NCI-H1417 (cell line): ENCODE measurements around the gene SNX1.
"Not testable (repeated sequence)": the region's sequence is repeated elsewhere in the genome, so short reads cannot be mapped to it uniquely, and the experiment has no call there.

ENCODE experiments used
- DNase-seq, 3 experiments: peaks; one replicate each; lab custom pipeline; 2025; lab: John Stamatoyannopoulos, UW

Gene SNX1

DNA sequence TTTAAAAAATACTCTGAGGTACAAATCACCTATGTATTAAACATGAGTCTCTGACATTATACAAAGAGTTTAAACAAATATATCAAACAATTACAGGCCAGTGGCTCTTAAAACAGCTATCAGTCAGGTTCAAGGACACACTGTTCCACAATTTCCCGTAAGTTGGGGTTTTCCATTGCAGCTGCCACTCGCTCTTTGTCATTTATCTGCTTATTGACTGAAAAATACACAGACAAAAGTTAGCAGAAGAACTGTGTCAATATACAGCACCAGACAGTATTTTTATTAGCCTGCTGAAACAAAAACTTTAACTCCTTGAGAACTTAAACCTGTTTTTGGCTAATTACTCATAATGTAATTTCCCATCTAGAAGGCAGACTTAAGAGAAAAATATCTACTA, 23.0 kb upstream of the SNX1 start:
- peak in 1 of 3 experiments; percentile 70 for DNase-seq

DNA sequence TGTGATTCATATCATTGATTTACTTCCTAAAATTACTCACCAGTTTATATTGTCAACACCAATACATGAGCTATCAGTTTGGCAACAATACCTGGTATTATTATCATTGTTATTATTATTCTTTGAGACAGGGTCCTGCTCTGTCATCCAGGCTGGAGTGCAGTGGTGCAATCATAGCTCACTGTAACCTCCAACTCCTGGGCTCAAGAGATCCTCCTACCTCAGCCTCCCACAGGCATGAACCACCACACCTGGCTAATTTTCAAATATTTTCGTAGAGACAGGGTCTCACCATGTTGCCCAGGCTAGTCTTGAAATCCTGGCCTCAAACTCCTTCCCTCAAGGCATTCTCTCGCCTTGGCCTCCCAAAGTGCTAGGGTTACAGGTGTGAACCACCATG, 22.3 kb upstream of the SNX1 start:
- DNase-seq, result not testable (repeated sequence)

DNA sequence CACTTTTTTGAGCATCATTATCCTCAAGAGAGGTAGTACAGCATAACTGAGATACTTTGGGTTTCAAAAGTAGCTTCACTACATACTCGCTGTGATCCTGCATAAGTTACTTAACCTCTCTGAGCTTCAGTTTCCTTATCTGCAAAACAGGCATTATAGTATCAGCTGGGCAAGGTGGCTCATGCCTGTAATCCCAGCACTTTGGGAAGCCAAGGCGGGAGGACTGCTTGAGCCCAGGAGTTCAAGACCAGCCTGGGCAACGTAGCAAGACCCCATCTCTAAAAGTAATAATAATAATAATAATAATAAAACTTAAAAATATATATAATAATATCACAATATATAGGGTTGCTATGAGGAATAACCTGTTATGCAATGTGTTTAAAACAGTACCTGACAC, 13.0 kb upstream of the SNX1 start:
- no peak for DNase-seq

DNA sequence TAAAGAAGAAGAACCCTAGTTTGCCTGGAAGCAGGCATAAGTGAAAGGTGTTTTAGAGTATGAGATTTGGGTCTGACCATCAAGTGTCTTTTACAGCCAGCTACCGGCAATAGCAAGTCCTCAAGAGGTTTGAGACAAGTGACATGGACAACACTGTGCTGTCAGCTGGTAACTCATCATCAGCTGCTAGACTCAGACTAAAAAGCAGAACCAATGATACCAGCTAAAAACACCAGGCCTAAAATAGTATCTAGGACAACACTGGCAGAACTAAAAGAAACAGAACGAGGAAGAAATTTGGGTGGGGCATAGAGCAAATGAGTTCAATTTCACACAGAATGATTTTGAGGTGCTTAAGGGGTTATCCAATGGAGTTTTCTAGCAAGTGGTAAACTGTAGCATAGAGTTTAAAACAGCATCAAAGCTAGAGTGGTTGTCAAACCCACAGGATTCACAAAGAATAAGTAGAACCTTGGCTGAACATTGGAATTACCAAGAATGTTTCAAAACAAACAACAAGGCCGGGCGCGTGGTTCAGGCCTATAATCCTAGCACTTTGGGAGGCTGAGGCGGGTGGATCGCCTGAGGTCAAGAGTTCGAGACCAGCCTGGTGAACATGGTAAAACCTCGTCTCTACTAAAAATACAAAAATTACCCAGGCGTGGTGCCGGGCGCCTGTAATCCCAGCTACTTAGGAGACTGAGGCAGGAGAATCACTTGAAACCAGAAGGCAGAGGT, 6.1 kb upstream of the SNX1 start:
- no peak for DNase-seq

DNA sequence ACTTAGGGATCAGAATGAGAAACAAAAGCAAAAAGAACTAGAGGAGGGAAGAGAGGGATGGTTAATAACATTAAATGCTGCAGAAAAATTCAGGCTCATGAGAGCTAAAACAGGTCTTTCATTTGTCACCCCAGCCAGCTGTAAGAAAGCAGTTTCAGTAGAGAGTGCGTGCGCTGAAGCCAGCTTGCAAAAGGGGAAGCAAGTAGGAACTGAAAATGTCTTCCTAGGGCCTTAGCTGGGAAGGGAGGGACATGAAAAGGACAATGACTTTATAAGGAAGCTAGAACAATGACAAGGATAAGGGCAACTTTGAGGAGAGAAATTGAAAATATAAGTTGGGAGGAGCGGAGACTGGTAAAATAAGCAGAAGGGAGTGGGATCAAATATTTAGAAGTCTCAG, 5.3 kb upstream of the SNX1 start:
- DNase-seq, result no peak

DNA sequence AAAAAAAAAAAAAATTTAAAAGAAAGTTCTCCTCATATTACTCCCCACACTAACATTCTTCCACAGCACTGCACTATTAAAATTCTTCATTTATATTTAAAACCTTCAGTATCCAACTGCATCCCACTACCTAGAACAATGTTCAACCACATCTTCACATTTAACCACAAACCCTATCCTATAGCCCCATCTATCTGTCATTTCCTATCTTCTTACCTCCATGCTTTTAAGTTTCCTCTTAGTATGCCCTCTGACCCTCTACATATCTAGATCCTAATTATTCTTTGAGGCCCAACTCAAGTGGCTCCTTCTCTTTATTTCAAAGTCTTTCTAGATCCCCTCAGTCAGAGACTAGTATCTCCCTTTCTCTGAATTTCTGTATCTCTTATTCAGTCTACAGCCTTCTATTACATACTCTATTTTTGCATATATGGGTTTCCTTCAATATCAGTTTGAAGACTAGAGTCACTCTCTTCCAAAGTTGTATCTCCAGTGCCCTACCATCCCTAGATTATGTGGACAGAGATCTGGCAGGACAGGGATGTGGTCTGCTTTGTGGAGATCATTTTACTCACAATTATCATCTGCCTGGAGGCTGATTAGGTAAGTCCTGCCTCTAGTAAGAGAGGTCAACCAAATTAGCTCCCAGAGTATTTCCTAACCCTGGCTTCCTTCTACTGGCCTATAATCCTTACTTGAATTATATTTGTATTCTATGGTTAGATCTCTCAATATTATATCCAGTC, 3.5 kb upstream of the SNX1 start:
- DNase-seq, result peak in 1 of 3 experiments; percentile 24

DNA sequence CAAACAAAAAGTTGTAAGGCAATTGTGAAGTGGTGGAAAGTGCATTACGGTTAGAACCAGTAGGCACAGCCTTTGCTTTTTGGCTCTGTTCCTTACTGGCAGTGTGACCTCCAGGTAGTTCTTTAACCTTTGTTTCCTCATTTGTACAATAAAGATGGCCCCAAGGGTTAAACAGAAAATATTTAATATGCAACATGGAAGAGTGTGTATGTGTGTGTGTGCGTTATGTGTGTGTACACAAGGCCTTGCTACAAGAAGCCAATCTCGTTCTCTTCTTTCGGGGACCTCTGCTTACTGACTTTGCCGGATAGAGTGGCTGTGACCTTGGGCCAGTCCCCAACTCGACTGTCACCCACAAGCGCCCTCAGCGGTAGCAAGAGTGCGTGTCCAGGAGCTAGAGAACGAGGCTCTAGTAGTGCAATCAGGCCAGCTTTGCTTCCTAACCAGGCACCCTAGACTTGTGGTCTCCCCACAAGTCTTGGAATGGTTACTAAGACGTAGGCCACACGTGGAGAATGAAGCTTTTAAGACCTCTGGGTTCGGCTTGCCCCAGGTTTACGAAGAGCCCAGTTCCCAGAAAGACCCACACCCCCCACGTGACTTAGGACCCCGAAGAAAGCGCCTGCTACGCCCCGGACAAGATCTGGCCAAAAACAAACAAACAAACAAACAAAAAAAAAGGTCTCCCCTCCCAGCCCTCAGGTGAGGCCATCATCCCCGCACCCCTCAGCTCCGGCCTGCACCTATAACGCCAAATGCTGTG, 2.7 kb upstream of the SNX1 start:
- DNase-seq, result peak in 2 of 3 experiments; percentile 12 to 85

DNA sequence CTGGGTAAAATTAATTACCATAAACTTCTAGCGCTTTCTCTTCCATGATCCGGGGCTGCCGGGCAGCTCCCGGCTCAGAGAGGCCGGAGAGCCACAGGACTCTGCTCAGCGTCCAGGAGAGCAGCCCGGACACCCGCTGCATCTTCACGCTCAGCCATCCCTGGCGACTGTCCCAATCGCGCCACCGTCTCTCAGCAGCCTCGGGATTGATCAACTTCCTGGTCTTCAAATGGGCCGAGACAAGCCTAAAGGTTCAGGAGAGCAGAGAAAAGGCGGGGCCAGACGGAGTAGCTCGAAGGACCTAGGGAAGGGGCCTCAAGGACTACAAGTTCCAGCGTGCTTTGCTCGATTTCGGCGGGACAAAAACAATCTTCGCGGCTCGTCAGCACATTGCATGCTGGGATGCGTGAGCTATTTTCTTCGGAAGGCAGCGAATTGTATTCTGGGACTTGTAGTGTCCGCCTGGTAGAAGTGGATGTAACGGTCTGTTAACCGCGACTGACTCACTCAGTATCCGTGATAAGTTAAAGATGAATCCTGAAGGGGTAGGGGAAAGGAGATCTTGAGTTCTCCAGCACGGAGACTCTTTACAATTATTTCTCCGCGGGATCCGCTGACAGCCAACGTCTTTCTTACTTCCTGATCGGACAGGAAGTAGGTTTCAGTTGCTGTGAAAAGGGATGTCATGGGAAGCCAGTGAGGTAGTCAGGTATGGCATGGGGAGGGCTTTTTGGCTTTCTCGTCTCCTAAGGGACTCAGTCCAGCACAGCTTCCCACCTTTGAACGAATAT, 2.0 kb upstream of the SNX1 start, which contains the start of gene CIAO2A:
Gene CIAO2A (minus strand): TSS at position 212 of the 791 bp plus-strand sequence. CDS start 70 bp downstream, at position 142.
- peak; percentile 95 to 100 (median 99) for DNase-seq

DNA sequence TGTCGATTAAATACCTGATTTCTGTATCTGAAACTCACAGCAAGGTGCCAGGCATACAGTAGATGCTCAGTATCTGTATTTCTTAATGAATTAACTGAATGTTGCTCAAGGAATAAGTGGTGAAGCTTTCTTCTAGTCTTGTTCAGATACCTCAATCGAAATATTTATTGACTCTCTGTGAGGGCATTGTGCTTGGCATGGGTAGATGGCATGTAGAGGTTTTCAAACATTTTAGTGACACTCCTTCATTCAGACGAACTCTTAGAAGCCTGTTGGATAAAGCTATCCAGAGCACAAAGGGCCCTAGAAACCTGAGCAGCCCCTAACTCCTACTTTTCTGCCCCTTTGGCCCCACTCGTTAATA, 369 bp upstream of the SNX1 start:
- no peak for DNase-seq

DNA sequence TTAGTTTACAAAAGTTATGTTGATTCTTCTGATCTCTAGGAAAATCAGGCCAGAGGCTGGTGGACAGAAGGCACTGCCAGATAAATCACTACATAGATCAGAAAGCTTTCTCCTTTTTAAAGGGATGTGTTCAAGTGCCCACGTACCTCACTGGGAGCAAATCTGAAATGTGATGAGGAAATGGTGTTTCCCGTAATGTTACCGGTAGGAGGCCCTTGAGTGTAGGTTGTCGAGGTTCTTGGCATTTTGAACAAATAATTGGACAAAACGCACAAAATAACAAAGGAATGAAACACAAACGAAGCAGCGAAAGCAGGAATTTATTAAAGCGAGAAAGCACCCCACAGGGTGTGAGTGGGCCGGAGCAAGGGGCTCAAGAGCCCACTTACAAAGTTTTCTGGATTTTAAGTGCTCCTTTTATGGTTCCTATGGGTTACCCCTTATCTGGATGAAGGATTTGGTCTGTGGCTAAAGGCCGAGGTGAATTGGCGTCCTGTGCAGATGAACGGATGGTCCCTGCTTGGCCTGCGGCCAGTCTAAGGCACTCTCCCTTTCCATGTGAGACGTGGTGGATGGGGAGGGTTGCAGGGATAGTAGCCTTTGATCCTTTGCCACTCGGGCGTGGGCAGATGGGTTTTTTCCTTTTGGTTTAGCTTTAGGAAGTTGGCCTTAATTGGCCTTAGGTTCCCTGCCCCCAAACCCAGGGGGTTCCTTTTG, 1.0 kb downstream of the SNX1 start:
- peak in 2 of 3 experiments; percentile 26 to 70 for DNase-seq

DNA sequence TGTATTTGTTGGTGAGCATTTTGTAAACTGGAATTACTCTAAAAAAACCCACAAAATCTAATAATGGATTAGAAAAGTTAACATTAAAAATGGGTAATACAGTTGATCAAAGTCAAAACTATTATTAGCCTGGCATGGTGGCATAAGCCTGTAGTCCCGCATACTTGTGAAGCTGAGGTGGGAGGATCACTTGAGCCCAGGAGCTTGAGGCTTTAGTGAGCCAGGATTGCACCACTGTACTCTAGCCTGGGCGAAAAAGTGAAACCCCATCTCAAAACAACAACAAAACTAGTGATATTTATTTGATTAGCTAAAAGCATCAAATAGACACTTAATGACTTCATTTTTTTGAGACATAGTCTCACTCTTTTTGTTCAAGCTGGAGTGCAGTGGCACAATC, 3.6 kb downstream of the SNX1 start:
- DNase-seq, result no peak

DNA sequence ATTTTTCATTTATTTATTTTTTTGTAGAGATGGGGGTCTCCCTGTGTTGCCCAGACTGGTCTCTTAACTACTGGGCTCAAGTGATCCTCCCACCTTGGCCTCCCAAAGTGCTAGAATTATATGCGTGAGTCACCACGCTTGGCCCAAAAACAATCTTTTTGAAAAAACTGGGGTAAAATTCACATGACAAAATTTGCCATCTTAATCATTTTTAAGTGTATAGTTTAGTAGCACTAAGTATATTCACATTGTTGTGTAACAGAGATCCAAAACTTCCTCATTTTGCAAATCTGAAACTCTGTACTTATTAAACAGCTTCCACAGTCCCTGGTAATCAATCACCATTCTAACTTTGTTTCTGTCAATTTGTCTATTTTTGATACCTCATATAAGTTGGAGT, 5.2 kb downstream of the SNX1 start:
- no peak for DNase-seq

DNA sequence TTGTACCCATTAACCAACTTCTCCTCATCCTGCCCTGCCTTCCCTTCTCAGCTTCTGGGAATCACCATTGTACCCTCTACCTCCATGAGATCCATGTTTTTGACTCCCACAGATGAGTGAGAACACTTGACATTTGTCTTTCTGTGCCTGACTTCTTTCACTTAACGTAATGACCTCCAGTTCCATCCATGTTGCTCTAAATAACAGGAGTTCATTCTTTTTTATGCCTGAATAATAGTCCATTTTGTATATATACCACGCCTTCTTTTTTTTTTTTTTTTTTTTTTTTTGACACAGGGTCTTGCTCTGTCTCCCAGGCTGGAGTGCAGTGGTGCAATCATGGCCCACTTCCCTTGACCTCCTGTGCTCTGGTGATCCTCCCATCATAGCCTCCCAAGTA, 6.7 kb downstream of the SNX1 start:
- no peak for DNase-seq

DNA sequence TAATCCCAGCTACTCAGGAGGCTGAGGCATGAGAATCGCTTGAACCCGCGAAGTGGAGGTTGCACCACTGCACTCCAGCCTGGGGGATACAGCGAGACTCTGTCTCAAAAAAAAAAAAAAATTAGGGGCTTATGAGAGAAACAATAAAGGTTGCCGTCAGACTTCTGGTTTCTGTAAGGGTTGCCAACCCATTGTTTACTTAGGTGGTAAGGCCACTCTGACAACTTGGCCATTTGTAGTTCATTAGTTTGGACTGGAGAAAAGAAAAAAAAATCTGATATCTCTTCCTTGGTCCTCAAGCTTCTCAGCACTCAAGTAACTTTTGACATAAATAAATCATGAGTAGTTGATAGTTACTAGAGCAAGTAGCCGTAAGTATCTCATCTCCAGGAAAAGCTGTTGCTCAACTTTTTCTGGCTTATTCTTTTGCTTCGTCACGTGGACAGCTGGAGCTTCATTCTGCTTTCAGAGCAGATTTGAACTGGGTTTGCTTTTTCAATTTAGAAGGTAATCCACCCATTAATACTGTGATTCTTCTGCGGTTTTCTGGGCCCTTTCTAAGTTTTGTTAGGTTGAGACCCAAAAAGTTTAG, 9.4 kb downstream of the SNX1 start:
- no peak for DNase-seq

DNA sequence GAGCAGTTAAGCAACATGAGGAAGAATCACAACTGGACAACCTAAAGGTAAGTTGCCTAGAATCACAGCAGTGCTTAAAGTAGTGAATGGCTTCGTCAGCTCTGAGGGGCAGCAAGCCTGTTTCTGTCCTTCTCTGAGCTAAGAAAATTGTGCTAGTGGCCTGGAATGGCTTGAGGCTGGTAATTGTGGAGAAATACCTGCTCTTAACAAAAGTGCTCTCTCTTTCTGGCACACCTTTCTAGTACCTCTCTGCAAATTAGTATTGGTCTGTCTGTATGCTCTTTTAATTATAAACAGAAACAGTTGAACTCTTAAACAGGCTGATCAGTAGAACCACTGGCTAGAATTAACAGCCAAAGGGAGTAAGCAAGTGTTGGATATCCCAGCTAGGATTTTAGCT, 11.6 kb downstream of the SNX1 start:
- DNase-seq, result no peak

DNA sequence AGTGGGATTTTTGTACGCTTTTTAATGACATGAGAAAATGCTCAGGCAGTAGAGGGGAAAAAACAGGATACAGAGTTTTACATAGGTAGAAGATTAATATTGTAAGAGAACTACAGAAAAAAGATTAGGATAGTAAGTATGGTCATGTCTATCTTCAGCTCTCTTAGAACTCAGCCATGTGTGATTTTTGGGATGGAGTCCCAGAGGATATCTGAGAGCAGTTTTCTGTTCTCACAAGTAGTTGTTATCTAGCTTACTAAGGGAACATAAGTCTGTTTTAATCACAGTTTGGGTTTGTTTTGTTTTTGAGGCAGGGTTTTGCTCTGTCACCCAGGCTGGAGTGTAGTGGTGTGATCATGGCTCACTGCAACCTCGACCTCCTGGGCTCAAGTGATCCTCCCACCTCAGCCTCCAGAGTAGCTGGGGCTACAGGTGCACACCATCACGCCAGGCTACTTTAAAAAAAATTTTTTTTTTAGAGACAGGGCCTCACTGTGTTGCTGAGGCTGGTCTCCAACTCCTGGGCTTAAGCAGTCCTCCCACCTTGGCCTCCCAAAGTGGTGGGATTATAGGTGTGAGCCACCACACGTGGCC, 14.4 kb downstream of the SNX1 start:
- not testable (repeated sequence) for DNase-seq

DNA sequence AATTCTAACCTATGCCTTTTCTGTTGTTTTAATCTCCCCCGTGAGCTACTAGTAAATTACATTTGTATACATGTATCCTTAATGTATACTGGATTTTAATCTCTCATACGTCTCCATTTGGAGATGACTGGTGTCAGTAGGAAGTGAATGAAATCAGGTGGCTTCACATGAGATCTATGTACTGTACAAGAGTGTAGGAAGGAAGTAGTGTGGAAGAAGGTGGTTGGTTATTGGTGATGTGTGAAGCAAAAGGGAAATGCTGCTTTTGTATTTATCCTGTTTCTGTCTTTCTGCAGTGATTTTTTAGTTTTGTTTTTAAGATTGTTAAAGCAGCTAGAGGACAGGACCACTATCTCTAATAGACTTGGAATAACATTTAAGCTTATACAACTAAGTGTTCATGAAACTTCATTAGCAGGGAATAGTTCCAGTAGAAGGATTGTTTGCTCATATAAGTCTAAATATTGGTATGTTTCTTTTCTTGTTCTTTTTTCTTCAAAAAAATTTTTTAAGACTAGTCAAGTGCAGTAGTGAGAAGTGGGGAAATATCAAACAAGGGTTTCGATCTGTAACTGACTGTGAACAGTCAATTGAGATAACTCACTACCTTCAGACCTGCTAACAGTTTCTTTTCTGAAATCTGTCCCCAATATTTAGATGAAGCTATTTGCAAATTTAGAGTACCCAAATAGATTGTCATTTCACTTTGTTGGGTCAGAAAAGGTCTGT, 15.3 kb downstream of the SNX1 start:
- DNase-seq, result no peak

DNA sequence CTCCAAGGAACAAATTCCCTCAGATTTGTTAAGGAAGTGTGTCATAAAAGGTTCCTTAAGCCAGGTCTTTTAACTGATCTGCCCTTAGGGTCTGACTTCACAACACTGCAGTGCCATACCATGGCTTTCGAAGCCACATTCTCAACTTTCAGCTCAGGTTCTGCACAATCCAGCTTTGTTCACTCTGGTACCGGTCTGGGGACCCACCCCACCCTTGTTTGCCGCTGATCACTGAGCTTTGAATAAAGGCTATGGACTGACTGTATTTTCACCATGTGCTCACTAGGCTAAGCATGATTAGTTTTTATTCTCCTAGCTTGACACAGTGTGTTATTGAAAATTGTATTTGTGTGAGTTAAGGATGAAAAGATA, 15.9 kb downstream of the SNX1 start:
- no peak for DNase-seq

DNA sequence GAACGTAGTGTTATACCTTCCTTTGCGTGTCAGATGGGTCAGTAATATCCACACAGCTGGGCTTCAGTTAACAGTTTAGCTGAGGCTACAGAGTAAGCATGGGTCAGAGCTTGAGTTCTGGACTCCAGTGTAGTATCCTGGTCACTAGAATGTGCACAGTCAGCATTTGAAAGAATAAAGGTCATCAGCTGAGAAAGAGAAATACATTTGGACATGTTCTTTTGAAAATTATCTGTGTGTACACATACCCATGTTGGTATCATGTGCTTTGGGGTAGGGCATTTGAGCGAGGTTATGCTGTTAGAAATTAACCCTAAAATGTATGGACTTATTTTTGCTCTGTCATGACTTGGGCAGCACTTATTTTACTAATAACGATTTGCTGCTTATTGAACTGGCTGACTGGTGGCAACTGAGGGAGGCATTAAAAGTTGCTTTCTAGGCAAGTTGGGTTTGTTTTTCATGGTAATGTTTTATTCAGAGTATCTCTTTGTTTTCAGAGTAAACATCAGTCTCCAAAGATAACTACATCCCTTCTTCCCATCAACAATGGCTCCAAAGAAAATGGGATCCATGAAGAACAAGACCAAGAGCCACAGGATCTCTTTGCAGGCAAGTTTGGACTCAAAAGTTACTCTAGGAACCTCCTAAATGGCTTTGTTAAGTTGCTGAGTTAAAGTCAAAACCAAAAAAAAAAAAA, 16.4 kb downstream of the SNX1 start:
- no peak for DNase-seq
